22Rv1 (cell line): ENCODE measurements around the gene PPP6R1.

Experiments used
- CTCF ChIP-seq: fragments of 450-650 bp; IDR thresholded peaks from 2 replicates; pipeline ENCODE4 v1.5.1; 2017; ENCODE audit warnings: mild to moderate bottlenecking
- ZFX ChIP-seq: fragments of 450-650 bp; IDR thresholded peaks from 2 replicates; pipeline ENCODE4 v1.6.1; 2017; ENCODE audit warnings: antibody characterized with exemption, borderline replicate concordance

- no peak for TF ChIP-seq ZFX
- TF ChIP-seq CTCF, result no peak
Measured at GRCh38 chr19:55262359-55262758, 3.5 kb upstream of the PPP6R1 start.
